PC-9 (cell line): ENCODE measurements around the gene ROBO1. TPM values are rescaled to one million over a fixed set of nuclear protein-coding genes. Genes with fewer than 3 reads are reported as not detected.

Experiments
- BruUV-seq: library from RNA; stranded (reverse); fragments of 400-500 nt; replicated peaks from 2 replicates; lab custom pipeline; 2021; lab: Mats Ljungman, UMichigan
- CTCF ChIA-PET: fragments of 300-600 bp; sonication (Branson Sonifier 250); formaldehyde crosslinking; loops from one replicate; lab custom pipeline; 2022; ENCODE audit warnings: antibody characterized with exemption; lab: Charles Lee
- POLR2A ChIA-PET: fragments of 300-600 bp; sonication (Branson Sonifier 250); formaldehyde crosslinking; loops from one replicate; lab custom pipeline; 2022; ENCODE audit warnings: antibody characterized with exemption; ENCODE audit not compliant: unreplicated experiment; lab: Charles Lee
- DNase-seq, 2 experiments: peaks; one replicate each; pipeline versions ENCODE4 v3.0.0 to v3.0.0-alpha.2; 2015 to 2022; ENCODE audit warnings: mixed read lengths in 1 of 2
- H2AFZ ChIP-seq: fragments of 200-600 bp; sonication (generic); 2 replicates; pipeline ENCODE4 v1.8.1; 2017; ENCODE audit warnings: antibody characterized with exemption
- H3F3A ChIP-seq: fragments of 200-600 bp; sonication (generic); 2 replicates; pipeline ENCODE4 v1.8.1; 2017; ENCODE audit warnings: antibody characterized with exemption, mild to moderate bottlenecking, low read depth; ENCODE audit not compliant: insufficient read depth
- H3K27ac ChIP-seq: fragments of 200-600 bp; sonication (generic); 2 replicates; pipeline ENCODE4 v1.6.1; 2016; ENCODE audit warnings: mixed run types
- H3K27me3 ChIP-seq: fragments of 200-600 bp; sonication (generic); 2 replicates; pipeline ENCODE4 v1.6.1; 2016; ENCODE audit warnings: low read depth, mixed run types; ENCODE audit not compliant: insufficient read depth
- H3K36me3 ChIP-seq: fragments of 200-600 bp; sonication (generic); 2 replicates; pipeline ENCODE4 v1.6.1; 2016; ENCODE audit warnings: low read depth, mixed run types
- H3K4me1 ChIP-seq: fragments of 200-600 bp; sonication (generic); replicated peaks from 2 replicates; pipeline ENCODE4 v1.6.1; 2016; ENCODE audit warnings: mixed run types; ENCODE audit not compliant: insufficient read depth
- H3K4me2 ChIP-seq: fragments of 200-600 bp; sonication (generic); 2 replicates; pipeline ENCODE4 v1.6.1; 2017; ENCODE audit warnings: mixed run types
- H3K4me3 ChIP-seq: fragments of 200-600 bp; sonication (generic); 2 replicates; pipeline ENCODE4 v1.6.1; 2016; ENCODE audit warnings: mixed run types
- H3K79me2 ChIP-seq: fragments of 200-600 bp; sonication (generic); 2 replicates; pipeline ENCODE4 v1.6.1; 2017; ENCODE audit warnings: low read depth, mixed run types
- H3K9me2 ChIP-seq: fragments of 200-600 bp; sonication (generic); 2 replicates; pipeline ENCODE4 v1.8.1; 2017; ENCODE audit warnings: mild to moderate bottlenecking; ENCODE audit not compliant: insufficient read depth
- H3K9me3 ChIP-seq: fragments of 200-600 bp; sonication (generic); 2 replicates; pipeline ENCODE4 v1.8.1; 2016; ENCODE audit warnings: low read depth; ENCODE audit not compliant: insufficient read depth
- H4K20me1 ChIP-seq: fragments of 200-600 bp; sonication (generic); 2 replicates; pipeline ENCODE4 v1.8.1; 2017; ENCODE audit not compliant: insufficient read depth
- EZH2 ChIP-seq: fragments of 200-600 bp; sonication (generic); IDR thresholded peaks from 2 replicates; pipeline ENCODE4 v1.8.0; 2017; ENCODE audit warnings: antibody characterized with exemption, low read depth
- intact Hi-C: fragments of 100-400 bp; cut with micrococcal nuclease; formaldehyde crosslinking; loops from one replicate; pipeline ENCODE4 v1.10.0; 2022; ENCODE audit not compliant: unreplicated experiment
- total RNA-seq: library from RNA; stranded (reverse); gene quantifications from 2 replicates; pipeline ENCODE4 v1.2.3, GENCODE V29; 2021
- TF ChIP-seq, protein P1 (sequence below): fragments of 200-600 bp; sonication (generic); conservative IDR thresholded peaks from 2 replicates; pipeline ENCODE4 v1.6.1; 2017; ENCODE audit warnings: mixed run types, antibody characterized with exemption, mild to moderate bottlenecking, moderate library complexity

ROBO1 gene
- total RNA-seq, 1 experiment from 2014 or later = 17.5 TPM

GRCh38 chr3:79424811-79425210 lies 343.0 kb downstream of the ROBO1 start:
- H3K27ac ChIP-seq = no peak overlapping the region
- intact Hi-C loops = no loop called here

GRCh38 chr3:79423417-79423816 lies 344.4 kb downstream of the ROBO1 start:
- Histone ChIP-seq H3F3A (no peaks in the 10 kb centered on the region), H3K4me2 (no peak overlapping the region), H4K20me1 (no peaks in the 10 kb centered on the region), H3K27me3 (no peaks in the 10 kb centered on the region), H3K9me3 (no peaks in the 10 kb centered on the region), H3K36me3 (no peaks in the 10 kb centered on the region), H2AFZ (no peak overlapping the region), H3K27ac (no peak overlapping the region), H3K79me2 (no peaks in the 10 kb centered on the region), H3K4me3 (no peak overlapping the region), H3K9me2 (no peaks in the 10 kb centered on the region), H3K4me1 (no peaks in the 10 kb centered on the region)
- no TSS peak for BruUV-seq
- no peak for DNase-seq
- ChIA-PET CTCF (no interaction called here), POLR2A (no interaction called here)
- intact Hi-C loops = no loop called here
- TF ChIP-seq, protein P1, sequence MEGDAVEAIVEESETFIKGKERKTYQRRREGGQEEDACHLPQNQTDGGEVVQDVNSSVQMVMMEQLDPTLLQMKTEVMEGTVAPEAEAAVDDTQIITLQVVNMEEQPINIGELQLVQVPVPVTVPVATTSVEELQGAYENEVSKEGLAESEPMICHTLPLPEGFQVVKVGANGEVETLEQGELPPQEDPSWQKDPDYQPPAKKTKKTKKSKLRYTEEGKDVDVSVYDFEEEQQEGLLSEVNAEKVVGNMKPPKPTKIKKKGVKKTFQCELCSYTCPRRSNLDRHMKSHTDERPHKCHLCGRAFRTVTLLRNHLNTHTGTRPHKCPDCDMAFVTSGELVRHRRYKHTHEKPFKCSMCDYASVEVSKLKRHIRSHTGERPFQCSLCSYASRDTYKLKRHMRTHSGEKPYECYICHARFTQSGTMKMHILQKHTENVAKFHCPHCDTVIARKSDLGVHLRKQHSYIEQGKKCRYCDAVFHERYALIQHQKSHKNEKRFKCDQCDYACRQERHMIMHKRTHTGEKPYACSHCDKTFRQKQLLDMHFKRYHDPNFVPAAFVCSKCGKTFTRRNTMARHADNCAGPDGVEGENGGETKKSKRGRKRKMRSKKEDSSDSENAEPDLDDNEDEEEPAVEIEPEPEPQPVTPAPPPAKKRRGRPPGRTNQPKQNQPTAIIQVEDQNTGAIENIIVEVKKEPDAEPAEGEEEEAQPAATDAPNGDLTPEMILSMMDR = no peak
- no peak for TF ChIP-seq EZH2

More at GRCh38 chr3:79424811-79425210, 343.0 kb downstream of the ROBO1 start:
- Histone ChIP-seq H4K20me1 (no peaks in the 10 kb centered on the region), H3F3A (no peaks in the 10 kb centered on the region), H3K4me2 (no peak overlapping the region), H2AFZ (no peak overlapping the region), H3K36me3 (no peaks in the 10 kb centered on the region), H3K9me3 (no peaks in the 10 kb centered on the region), H3K9me2 (no peaks in the 10 kb centered on the region), H3K27me3 (no peaks in the 10 kb centered on the region), H3K79me2 (no peaks in the 10 kb centered on the region), H3K4me1 (no peaks in the 10 kb centered on the region), H3K4me3 (no peak overlapping the region)
- no TSS peak for BruUV-seq
- CTCF ChIA-PET = no interaction called here
- POLR2A ChIA-PET = no interaction called here
- TF ChIP-seq EZH2 = no peak
- TF ChIP-seq, protein P1 = no peak
- no peak for DNase-seq

GRCh38 chr3:79421273-79421672 lies 346.5 kb downstream of the ROBO1 start:
- CTCF ChIA-PET = no interaction called here
- TF ChIP-seq, protein P1 = no peak
- no peak for TF ChIP-seq EZH2
- POLR2A ChIA-PET = no interaction called here
- DNase-seq = no peak
- Histone ChIP-seq H3K36me3 (no peaks in the 10 kb centered on the region), H2AFZ (no peak overlapping the region), H3F3A (no peaks in the 10 kb centered on the region), H3K4me2 (no peak overlapping the region), H3K4me3 (no peak overlapping the region), H3K9me2 (no peaks in the 10 kb centered on the region), H3K4me1 (no peaks in the 10 kb centered on the region), H3K27me3 (no peaks in the 10 kb centered on the region), H3K79me2 (no peaks in the 10 kb centered on the region), H3K9me3 (no peaks in the 10 kb centered on the region), H3K27ac (no peak overlapping the region), H4K20me1 (no peaks in the 10 kb centered on the region)
- BruUV-seq = no TSS peak
- intact Hi-C loops = no loop called here
